Measurements from ENCODE around the gene RNF213.

Gene RNF213

GRCh38 chr17:80261895-80262279 is 1.2 kb downstream of the RNF213 start:
- Histone ChIP-seq H3K36me3 (peaks cover 24% of the 10 kb centered on the region), H3K9me3 (ENCODE audit: severe bottlenecking) (no peaks in the 10 kb centered on the region), H3K27ac (peak overlapping the region; percentile 93), H3K27me3 (ENCODE audit: insufficient read depth, low read depth, severe bottlenecking) (no peaks in the 10 kb centered on the region), H3K4me3 (ENCODE audit: low read depth, low read length) (peak overlapping the region; percentile 79)
- TF ChIP-seq CTCF (IDR thresholded peaks at IDR 0.05; ENCODE audit: low read depth, low read length) = no peak
- no peak for DNase-seq

GRCh38 chr17:80262291-80262690 is 1.6 kb downstream of the RNF213 start:
- DNase-seq = no peak
- no peak overlapping the region for H3K4me3 ChIP-seq (ENCODE audit: low read depth, low read length)
- TF ChIP-seq CTCF (IDR thresholded peaks at IDR 0.05; ENCODE audit: low read depth, low read length) = no peak
- no peaks in the 10 kb centered on the region for H3K9me3 ChIP-seq (ENCODE audit: severe bottlenecking)
- H3K27me3 ChIP-seq (ENCODE audit: insufficient read depth, low read depth, severe bottlenecking) = no peaks in the 10 kb centered on the region
- H3K36me3 ChIP-seq = peaks cover 24% of the 10 kb centered on the region
- peak overlapping the region; percentile 20; the same call in 1 of the 2 replicates for H3K27ac ChIP-seq

- no peaks in the 10 kb centered on the region for H3K9me3 ChIP-seq (ENCODE audit: severe bottlenecking)
- no peaks in the 10 kb centered on the region for H3K27me3 ChIP-seq (ENCODE audit: insufficient read depth, low read depth, severe bottlenecking)
- H3K36me3 ChIP-seq = peaks cover 24% of the 10 kb centered on the region
- no peak for DNase-seq
- no peak overlapping the region for H3K4me3 ChIP-seq (ENCODE audit: low read depth, low read length)
- TF ChIP-seq CTCF (IDR thresholded peaks at IDR 0.05; ENCODE audit: low read depth, low read length) = no peak
- peak overlapping the region; percentile 20; the same call in 1 of the 2 replicates for H3K27ac ChIP-seq
Measured at GRCh38 chr17:80262775-80263244, 2.2 kb downstream of the RNF213 start.

GRCh38 chr17:80263253-80264204 is 2.9 kb downstream of the RNF213 start:
- no peak for TF ChIP-seq CTCF (IDR thresholded peaks at IDR 0.05; ENCODE audit: low read depth, low read length)
- Histone ChIP-seq H3K36me3 (peaks cover 25% of the 10 kb centered on the region), H3K27me3 (ENCODE audit: insufficient read depth, low read depth, severe bottlenecking) (no peaks in the 10 kb centered on the region), H3K4me3 (ENCODE audit: low read depth, low read length) (no peak overlapping the region), H3K9me3 (ENCODE audit: severe bottlenecking) (no peaks in the 10 kb centered on the region), H3K27ac (no peak overlapping the region)
- DNase-seq = peak; percentile 66

- H3K36me3 ChIP-seq = peaks cover 34% of the 10 kb centered on the region
- no peak overlapping the region for H3K27ac ChIP-seq
- no peak for DNase-seq
- no peaks in the 10 kb centered on the region for H3K9me3 ChIP-seq (ENCODE audit: severe bottlenecking)
- no peak for TF ChIP-seq CTCF (IDR thresholded peaks at IDR 0.05; ENCODE audit: low read depth, low read length)
- no peaks in the 10 kb centered on the region for H3K27me3 ChIP-seq (ENCODE audit: insufficient read depth, low read depth, severe bottlenecking)
- H3K4me3 ChIP-seq (ENCODE audit: low read depth, low read length) = no peak overlapping the region
Measured at GRCh38 chr17:80264205-80265075, 3.8 kb downstream of the RNF213 start.
